Vagina (tissue), 2 donors: Measurements from ENCODE around the gene PNMA8C. TPM values are rescaled to one million over a fixed set of nuclear protein-coding genes. Genes with fewer than 3 reads are reported as not detected.

Experiments used
- DNase-seq, 2 donors: peaks; one replicate each; pipeline ENCODE4 v3.0.0-alpha.2; 2017; ENCODE audit errors: extremely low spot score in 2 of 2
- H3K27ac ChIP-seq: fragments of 200-600 bp; sonication (generic); one replicate; pipeline ENCODE4 v1.5.1; 2019
- H3K27me3 ChIP-seq: fragments of 200-600 bp; sonication (generic); one replicate; pipeline ENCODE4 v1.5.1; 2019
- H3K36me3 ChIP-seq, 2 donors: fragments of 200-600 bp; sonication (generic); one replicate each; pipeline ENCODE4 v1.5.1; 2017 to 2019
- H3K4me1 ChIP-seq: fragments of 200-600 bp; sonication (generic); one replicate; pipeline ENCODE4 v1.5.1; 2019
- H3K4me3 ChIP-seq, 2 donors: fragments of 200-600 bp; sonication (generic); 1 replicate in 1 of 2; 2 replicates in 1 of 2; pipeline ENCODE4 v1.5.1; 2016 to 2019
- H3K9me3 ChIP-seq: fragments of 200-600 bp; sonication (generic); one replicate; pipeline ENCODE4 v1.5.1; 2019
- POLR2A ChIP-seq, 2 donors: fragments of 450-650 bp; IDR thresholded peaks; one replicate each; pipeline ENCODE4 v1.6.1; 2017; ENCODE audit warnings: antibody characterized with exemption in 2 of 2, mild to moderate bottlenecking in 2 of 2, moderate library complexity in 2 of 2
- POLR2AphosphoS5 ChIP-seq, 2 donors: sonication (generic); formaldehyde crosslinking; IDR thresholded peaks; one replicate each; pipeline ENCODE4 v1.9.0; 2017; ENCODE audit warnings: antibody characterized with exemption in 2 of 2, mild to moderate bottlenecking in 2 of 2, low read depth in 1 of 2; ENCODE audit not compliant: insufficient read depth in 1 of 2
- intact Hi-C: fragments of 100-400 bp; cut with DNase I; formaldehyde crosslinking; loops from one replicate; pipeline ENCODE4 v1.15.1; 2023
- total RNA-seq: library from RNA; depleted of rRNA; stranded (reverse); fragments of >200 nt; gene quantifications from one replicate; pipeline ENCODE4 v1.2.3, GENCODE V29; 2016
- TF ChIP-seq, protein P1 (sequence below), 3 experiments: fragments of 450-650 bp in 2 of 3; fragments of 200-600 bp in 1 of 3; sonication (generic) in 1 of 3; IDR thresholded peaks; one replicate each; pipeline ENCODE4 v1.5.1; 2017 to 2019; ENCODE audit warnings: antibody characterized with exemption in 3 of 3, mild to moderate bottlenecking in 2 of 3, moderate library complexity in 2 of 3

PNMA8C gene
- total RNA-seq, 1 donor from 2014 or later: 0.25 TPM

DNA sequence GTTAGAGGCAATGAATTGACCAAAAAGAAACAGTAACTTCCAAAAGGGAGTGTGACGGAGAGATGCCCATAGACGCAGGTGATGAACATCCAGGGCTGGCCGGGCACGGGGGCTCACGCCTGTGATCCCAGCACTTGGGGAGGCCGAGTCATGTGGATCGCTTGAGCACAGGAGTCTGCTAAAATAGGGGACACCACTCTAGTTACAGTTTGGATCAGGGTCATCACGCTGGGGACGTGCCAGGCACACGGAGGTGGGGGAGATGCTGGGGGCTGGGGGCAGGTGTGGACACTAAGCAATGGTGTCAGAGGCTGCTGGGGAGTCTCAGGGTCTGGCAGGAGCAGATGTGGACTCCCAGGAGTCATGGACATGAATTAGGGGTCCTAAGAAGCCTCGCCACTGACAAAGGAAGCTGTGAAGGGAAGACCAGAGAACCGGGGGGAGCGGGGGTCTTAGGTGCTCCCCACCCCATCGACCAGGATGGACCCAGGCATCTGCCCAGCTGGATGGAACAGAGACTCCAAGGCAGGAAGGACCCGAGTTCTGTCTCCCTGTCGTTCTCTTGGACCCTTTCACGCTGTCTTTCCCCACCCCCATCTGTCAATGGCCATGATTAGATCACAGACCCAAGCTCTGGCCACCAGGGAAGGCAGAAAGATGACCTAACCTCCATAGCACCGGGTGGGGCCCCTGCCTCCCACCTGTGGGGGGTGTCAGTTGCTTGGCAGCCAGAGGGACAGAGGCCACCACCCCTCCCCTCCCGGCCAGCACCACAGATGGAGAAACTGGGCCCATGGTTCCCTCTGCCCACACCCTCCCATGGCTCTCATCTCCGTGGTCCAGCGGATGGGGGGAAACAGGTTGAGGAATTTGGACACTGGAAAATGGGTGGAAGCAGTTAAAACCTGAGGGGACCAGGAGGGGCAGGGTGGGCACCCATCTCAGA lies 35.0 kb downstream of the PNMA8C start:
- no peaks in the 10 kb centered on the region for H3K27me3 ChIP-seq
- TF ChIP-seq, protein P1, sequence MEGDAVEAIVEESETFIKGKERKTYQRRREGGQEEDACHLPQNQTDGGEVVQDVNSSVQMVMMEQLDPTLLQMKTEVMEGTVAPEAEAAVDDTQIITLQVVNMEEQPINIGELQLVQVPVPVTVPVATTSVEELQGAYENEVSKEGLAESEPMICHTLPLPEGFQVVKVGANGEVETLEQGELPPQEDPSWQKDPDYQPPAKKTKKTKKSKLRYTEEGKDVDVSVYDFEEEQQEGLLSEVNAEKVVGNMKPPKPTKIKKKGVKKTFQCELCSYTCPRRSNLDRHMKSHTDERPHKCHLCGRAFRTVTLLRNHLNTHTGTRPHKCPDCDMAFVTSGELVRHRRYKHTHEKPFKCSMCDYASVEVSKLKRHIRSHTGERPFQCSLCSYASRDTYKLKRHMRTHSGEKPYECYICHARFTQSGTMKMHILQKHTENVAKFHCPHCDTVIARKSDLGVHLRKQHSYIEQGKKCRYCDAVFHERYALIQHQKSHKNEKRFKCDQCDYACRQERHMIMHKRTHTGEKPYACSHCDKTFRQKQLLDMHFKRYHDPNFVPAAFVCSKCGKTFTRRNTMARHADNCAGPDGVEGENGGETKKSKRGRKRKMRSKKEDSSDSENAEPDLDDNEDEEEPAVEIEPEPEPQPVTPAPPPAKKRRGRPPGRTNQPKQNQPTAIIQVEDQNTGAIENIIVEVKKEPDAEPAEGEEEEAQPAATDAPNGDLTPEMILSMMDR (IDR thresholded peaks at IDR 0.05): no peak
- TF ChIP-seq POLR2AphosphoS5 (IDR thresholded peaks at IDR 0.05; ENCODE audit: insufficient read depth in 1 of 2, low read depth in 1 of 2): no peak
- TF ChIP-seq POLR2A (IDR thresholded peaks at IDR 0.05): no peak
- H3K27ac ChIP-seq: no peak overlapping the region
- intact Hi-C loops: loop anchor here (2.0 to 5.0 kb wide), 2 partner anchors 93 to 111 kb away; no protein-coding TSS in a partner anchor
- peaks cover 8% of the 10 kb centered on the region for H3K4me1 ChIP-seq
- DNase-seq: no peak
- H3K4me3 ChIP-seq: no peak overlapping the region
- no peaks in the 10 kb centered on the region for H3K9me3 ChIP-seq
- peaks cover 0 to 29% of the 10 kb centered on the region in 2 donors for H3K36me3 ChIP-seq

DNA sequence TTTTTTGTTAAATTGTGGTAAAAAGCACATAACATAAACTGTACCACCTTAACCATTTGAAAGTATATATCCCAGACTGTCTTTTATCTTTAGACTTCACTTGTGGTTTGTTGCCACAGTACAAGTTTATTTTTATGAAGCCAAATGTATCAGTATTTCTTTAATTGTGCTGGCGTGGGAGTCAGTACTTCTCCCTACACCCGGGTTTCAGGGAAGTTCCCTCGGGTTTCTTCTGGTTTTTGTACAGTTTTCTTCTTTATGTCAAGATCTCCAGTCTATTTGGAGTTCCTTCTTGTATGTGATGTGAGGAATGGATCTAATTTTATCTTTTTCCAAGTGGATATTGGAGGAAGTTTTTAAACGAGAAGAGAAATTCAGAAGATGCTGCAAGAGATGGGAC lies 35.9 kb downstream of the PNMA8C start:
- Histone ChIP-seq H3K36me3 (peaks cover 0 to 38% of the 10 kb centered on the region in 2 donors), H3K9me3 (no peaks in the 10 kb centered on the region), H3K4me3 (no peak overlapping the region), H3K27me3 (no peaks in the 10 kb centered on the region), H3K4me1 (peaks cover 8% of the 10 kb centered on the region), H3K27ac (peak overlapping the region; percentile 14)
- TF ChIP-seq POLR2A (IDR thresholded peaks at IDR 0.05) (no peak), POLR2AphosphoS5 (IDR thresholded peaks at IDR 0.05; ENCODE audit: insufficient read depth in 1 of 2, low read depth in 1 of 2) (no peak)
- TF ChIP-seq, protein P1 (IDR thresholded peaks at IDR 0.05): no peak
- intact Hi-C loops: loop anchor here (5.0 kb wide), 1 partner anchor 111 kb away; no protein-coding TSS in a partner anchor
- no peak for DNase-seq

DNA sequence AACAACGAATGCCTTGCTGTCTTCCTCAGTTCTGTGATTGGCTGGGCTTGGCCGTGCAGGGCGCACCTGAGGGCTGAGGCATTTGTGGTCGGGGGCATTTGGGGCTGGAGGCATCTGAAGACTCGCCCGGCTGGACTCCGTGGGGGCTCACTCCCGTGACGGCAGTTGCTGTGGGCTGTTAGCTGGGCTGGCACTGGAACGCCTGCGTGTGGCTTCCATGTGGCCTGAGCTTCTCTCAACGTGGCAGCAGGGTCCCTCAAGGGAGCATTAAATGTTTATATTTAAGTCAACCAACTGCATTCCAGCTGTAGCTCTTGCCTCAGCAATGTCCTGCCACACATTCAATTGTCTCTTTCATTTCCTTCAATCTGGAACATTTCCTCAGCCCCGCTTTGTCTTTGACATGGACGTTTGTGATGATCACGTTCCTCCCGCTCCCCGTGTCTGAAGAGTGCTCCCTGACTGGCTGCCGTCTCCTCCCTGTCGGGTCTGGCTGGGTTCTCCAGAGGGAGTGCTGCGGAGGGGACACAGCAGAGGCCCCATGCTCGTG lies 36.4 kb downstream of the PNMA8C start:
- peaks cover 0 to 43% of the 10 kb centered on the region in 2 donors for H3K36me3 ChIP-seq
- TF ChIP-seq, protein P1 (IDR thresholded peaks at IDR 0.05): no peak
- no peak for TF ChIP-seq POLR2A (IDR thresholded peaks at IDR 0.05)
- H3K9me3 ChIP-seq: no peaks in the 10 kb centered on the region
- no peaks in the 10 kb centered on the region for H3K27me3 ChIP-seq
- no peak for DNase-seq
- H3K4me3 ChIP-seq: no peak overlapping the region
- intact Hi-C loops: loop anchor here (5.0 kb wide), 1 partner anchor 110 kb away; no protein-coding TSS in a partner anchor
- H3K27ac ChIP-seq: peak overlapping the region; percentile 14
- peaks cover 8% of the 10 kb centered on the region for H3K4me1 ChIP-seq

DNA sequence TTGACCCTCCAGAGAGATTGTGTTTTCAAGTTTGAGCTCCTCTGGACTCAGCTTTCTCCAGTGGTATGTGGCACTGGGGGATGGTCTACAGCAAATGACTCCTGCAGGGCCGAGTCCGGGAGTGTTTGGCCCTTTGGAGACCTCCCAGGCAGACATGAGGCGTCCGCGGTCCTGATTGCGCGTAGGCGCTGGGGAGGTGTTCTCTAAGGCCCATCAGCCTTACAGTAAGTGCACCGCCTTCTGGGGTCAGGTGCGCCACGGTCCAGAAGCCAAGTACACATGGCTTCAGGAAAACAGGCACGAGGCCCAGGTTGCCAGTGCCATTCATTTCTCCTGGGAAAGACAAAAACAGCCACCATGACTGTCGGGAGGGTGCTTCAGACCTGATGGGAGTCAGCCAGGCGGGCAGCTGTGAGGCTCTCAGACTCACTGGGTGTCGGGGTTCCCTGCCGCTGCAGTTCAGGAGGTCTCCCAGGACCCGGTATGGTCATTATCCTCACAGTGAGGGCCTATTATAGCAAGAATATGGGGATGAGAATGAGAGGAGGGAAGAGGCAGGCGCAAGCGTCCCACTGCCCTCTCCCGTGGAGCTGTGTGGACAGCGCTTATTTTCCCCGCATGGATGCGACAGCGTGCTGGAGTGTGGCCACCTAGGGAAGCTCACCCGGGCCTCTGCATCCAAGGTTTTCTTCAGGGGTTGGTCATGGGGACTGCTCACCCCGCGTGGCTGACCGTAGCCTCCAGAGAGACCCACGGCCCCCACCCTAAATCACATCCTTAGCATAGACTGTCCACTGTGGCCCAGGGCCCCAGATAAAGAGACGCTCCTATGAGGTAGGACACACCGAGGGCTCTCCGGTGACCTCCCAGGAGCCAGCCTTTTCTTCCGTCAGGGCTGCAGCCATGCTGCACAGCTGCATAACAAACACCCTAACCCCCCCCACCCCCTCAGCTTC lies 37.2 kb downstream of the PNMA8C start:
- DNase-seq: no peak
- TF ChIP-seq POLR2AphosphoS5 (IDR thresholded peaks at IDR 0.05; ENCODE audit: insufficient read depth in 1 of 2, low read depth in 1 of 2) (no peak), POLR2A (IDR thresholded peaks at IDR 0.05) (no peak)
- TF ChIP-seq, protein P1 (IDR thresholded peaks at IDR 0.05): no peak
- intact Hi-C loops: loop anchor here (5.0 kb wide), 1 partner anchor 109 kb away; no protein-coding TSS in a partner anchor
- H3K27ac ChIP-seq: peak overlapping the region; percentile 14
- no peaks in the 10 kb centered on the region for H3K27me3 ChIP-seq
- no peak overlapping the region for H3K4me3 ChIP-seq
- no peaks in the 10 kb centered on the region for H3K9me3 ChIP-seq
- peaks cover 0 to 51% of the 10 kb centered on the region in 2 donors for H3K36me3 ChIP-seq
- H3K4me1 ChIP-seq: peaks cover 8% of the 10 kb centered on the region
